IPS-18a (cell line): Measurements from ENCODE around the gene KHDC4.

Source experiments
- H3K27ac ChIP-seq: one replicate; pipeline ENCODE4 v1.5.1; 2013; ENCODE audit warnings: low read length
- H3K27me3 ChIP-seq: one replicate; pipeline ENCODE4 v1.6.1; 2013; ENCODE audit warnings: mild to moderate bottlenecking, low read length; ENCODE audit not compliant: control insufficient read depth, insufficient read depth
- H3K36me3 ChIP-seq: one replicate; pipeline ENCODE4 v1.6.1; 2013; ENCODE audit warnings: low read depth, low read length; ENCODE audit not compliant: control insufficient read depth
- H3K4me1 ChIP-seq: one replicate; pipeline ENCODE4 v1.6.1; 2013; ENCODE audit warnings: low read depth, low read length; ENCODE audit not compliant: control insufficient read depth
- H3K4me3 ChIP-seq: one replicate; pipeline ENCODE4 v1.5.1; 2013; ENCODE audit warnings: low read length
- H3K9ac ChIP-seq: one replicate; pipeline ENCODE4 v1.6.1; 2013; ENCODE audit warnings: mild to moderate bottlenecking, low read length, moderate library complexity
- H3K9me3 ChIP-seq: one replicate; pipeline ENCODE4 v1.6.1; 2013; ENCODE audit warnings: low read depth, low read length; ENCODE audit not compliant: control insufficient read depth

The KHDC4 gene

DNA sequence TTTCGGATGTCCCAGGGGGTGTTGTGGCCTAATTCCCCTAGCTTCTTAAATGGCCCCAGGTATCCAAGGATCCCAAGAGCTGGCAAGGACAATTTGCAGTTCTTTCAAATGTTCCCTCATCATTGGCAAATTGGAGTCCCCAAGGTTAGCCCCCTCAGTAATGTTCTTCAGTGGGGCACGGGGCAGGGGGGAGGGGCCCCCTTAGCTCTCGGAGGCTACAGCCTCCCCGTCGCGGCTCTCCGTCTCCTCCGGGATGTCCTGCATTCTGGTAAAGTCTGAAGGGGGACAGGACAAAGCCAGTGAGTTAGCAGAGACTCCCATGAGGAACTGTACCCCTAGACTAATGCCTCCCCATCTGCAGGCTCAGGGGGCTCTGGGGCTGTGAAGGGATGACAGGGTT is 13.5 kb upstream of the KHDC4 start:
- Histone ChIP-seq H3K9ac (no peak overlapping the region), H3K27ac (no peak overlapping the region), H3K27me3 (no peaks in the 10 kb centered on the region), H3K4me3 (no peak overlapping the region), H3K9me3 (no peaks in the 10 kb centered on the region), H3K4me1 (no peaks in the 10 kb centered on the region), H3K36me3 (peaks cover 56% of the 10 kb centered on the region)

DNA sequence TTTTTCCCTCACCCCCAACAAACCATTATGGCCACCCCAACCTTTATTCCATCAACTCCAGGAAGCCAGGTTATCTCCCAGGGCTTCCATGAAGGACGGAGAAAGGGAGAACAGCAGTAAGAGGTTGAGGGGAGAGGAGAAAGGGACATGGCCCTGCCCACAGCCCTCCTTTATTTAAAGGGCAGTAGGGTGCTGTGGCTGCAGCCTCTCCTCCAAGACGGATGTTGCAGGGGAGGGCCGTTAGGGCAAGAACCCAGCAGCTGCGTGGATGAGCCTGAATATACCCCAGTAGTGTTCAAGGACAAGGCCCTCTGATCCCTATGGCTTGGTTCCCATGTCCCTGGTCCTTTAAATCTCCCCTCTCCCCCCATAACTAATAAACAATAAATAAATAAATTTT is 13.1 kb upstream of the KHDC4 start:
- Histone ChIP-seq H3K27me3 (no peaks in the 10 kb centered on the region), H3K4me1 (no peaks in the 10 kb centered on the region), H3K4me3 (no peak overlapping the region), H3K36me3 (peaks cover 51% of the 10 kb centered on the region), H3K27ac (no peak overlapping the region), H3K9me3 (no peaks in the 10 kb centered on the region), H3K9ac (no peak overlapping the region)

DNA sequence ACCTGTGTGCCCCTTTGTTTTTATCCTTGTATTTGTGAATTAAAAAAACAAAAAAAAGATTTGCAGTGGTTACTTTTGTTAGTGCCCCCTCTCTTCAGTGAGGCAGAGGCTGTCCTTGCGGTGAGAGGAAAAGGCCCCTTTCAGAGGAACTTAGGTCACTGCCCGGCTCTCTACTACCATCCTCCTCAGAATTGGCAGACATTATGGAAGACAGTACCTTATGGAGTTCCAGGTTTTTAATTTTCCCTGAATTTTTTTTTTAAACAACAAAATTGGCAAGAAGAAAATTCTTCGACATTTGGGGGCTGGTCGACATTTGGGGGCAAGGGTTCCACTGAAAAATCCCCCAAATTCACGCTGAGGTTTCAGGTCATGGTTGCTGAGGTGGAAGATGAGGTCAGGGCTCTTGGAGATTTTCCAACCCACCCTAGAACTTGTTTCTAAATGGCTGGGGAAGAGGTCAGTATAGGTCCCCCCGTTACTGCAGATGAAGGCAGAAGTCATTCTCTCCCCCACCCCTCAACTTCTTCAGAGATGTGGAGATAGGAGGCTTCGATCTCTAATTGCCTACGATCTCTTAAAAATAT is 12.5 kb upstream of the KHDC4 start:
- Histone ChIP-seq H3K9ac (no peak overlapping the region), H3K27ac (no peak overlapping the region), H3K4me3 (no peak overlapping the region), H3K36me3 (peaks cover 45% of the 10 kb centered on the region), H3K27me3 (no peaks in the 10 kb centered on the region), H3K4me1 (no peaks in the 10 kb centered on the region), H3K9me3 (no peaks in the 10 kb centered on the region)

DNA sequence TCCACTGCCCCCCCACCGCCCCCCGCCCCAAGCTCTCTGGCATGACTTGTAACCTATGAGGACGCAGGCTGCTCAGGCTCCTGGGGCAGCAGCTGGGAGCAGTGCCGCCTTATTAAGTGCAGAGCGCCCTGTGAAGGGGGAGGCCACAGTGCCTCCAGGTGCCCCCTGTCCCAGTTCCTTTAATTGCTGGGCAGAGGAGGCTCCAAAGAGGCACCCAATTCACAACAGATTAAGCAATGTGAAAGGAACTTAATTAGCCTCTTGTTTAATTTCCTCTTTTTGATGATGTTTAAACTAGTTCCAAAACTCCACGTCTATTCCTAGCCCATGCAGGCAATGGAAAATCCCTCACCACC is 10.2 kb upstream of the KHDC4 start:
- Histone ChIP-seq H3K4me1 (no peaks in the 10 kb centered on the region), H3K27me3 (no peaks in the 10 kb centered on the region), H3K4me3 (no peak overlapping the region), H3K9me3 (no peaks in the 10 kb centered on the region), H3K9ac (no peak overlapping the region), H3K27ac (no peak overlapping the region), H3K36me3 (peaks cover 26% of the 10 kb centered on the region)

DNA sequence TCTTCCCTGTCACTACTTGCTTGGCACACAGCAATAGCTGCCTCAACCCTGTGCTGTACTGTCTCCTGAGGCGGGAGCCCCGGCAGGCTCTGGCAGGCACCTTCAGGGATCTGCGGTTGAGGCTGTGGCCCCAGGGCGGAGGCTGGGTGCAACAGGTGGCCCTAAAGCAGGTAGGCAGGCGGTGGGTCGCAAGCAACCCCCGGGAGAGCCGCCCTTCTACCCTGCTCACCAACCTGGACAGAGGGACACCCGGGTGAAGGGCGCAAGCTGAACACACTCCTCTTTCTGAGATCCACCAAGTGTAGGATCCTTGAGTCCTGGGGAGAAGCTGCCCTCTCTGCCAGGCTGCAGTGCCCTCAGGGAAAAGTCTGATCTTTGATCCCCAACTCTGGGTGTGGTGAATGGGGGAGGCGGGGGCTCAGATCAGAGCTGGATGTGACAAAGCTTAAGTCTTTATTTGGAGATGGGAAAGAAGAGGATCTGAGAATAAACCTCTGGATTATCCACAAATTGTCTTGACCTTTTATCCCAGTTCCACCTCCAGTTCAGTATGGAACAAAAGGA is 8.4 kb upstream of the KHDC4 start:
- Histone ChIP-seq H3K9me3 (no peaks in the 10 kb centered on the region), H3K27ac (no peak overlapping the region), H3K9ac (no peak overlapping the region), H3K4me3 (no peak overlapping the region), H3K4me1 (peaks cover 3% of the 10 kb centered on the region), H3K27me3 (no peaks in the 10 kb centered on the region), H3K36me3 (peaks cover 15% of the 10 kb centered on the region)

DNA sequence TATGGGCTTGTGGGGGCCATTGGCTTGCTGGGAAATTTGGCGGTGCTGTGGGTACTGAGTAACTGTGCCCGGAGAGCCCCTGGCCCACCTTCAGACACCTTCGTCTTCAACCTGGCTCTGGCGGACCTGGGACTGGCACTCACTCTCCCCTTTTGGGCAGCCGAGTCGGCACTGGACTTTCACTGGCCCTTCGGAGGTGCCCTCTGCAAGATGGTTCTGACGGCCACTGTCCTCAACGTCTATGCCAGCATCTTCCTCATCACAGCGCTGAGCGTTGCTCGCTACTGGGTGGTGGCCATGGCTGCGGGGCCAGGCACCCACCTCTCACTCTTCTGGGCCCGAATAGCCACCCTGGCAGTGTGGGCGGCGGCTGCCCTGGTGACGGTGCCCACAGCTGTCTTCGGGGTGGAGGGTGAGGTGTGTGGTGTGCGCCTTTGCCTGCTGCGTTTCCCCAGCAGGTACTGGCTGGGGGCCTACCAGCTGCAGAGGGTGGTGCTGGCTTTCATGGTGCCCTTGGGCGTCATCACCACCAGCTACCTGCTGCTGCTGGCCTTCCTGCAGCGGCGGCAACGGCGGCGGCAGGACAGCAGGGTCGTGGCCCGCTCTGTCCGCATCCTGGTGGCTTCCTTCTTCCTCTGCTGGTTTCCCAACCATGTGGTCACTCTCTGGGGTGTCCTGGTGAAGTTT is 7.8 kb upstream of the KHDC4 start:
- H3K4me3 ChIP-seq = no peak overlapping the region
- no peaks in the 10 kb centered on the region for H3K9me3 ChIP-seq
- no peak overlapping the region for H3K27ac ChIP-seq
- peaks cover 8% of the 10 kb centered on the region for H3K36me3 ChIP-seq
- no peak overlapping the region for H3K9ac ChIP-seq
- no peaks in the 10 kb centered on the region for H3K27me3 ChIP-seq
- H3K4me1 ChIP-seq = peaks cover 3% of the 10 kb centered on the region

DNA sequence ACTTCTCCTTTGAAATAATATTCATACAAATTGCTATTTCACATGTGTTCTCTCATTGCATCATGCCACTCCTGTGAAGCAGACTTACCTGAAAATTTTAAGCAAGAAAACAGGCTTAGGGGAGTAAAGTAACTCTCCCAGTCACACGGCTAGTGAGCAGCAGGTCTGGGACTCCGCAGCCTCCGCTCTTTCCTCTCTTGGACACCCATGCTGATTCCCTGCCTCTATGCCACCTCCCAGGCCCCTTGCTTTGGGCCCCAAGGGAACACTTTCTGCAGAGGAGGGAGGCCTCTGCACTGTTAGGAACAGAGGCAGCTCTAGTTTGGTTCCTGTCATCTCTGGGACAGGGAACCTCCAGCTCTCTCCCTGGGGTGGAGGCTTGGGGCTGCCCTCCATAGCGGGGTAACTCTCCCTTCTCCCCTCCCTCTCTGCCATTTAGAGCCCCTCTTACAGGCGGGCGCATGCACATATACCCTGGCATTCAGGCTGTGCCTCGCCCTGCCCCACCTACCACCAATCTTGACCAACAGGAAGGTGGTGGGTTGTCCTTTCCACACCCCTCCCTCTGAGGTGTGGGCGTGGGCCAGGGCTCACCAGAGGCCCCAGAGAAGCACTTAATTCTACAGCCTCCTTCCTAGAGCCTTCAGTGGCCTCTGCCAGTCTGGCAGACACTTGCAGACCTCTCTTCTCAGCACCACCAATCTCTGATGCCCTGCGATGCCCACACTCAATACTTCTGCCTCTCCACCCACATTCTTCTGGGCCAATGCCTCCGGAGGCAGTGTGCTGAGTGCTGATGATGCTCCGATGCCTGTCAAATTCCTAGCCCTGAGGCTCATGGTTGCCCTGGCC is 7.0 kb upstream of the KHDC4 start, which contains the start of gene RXFP4:
RXFP4 (plus strand) TSS at position 646 of the 852 bp plus-strand sequence; CDS start at position 718, 72 bp downstream.
- no peak within 1 kb of the TSS for H3K4me3 ChIP-seq
- H3K36me3 ChIP-seq = peaks cover under 1% of the 10 kb centered on the region
- peaks cover 3% of the 10 kb centered on the region for H3K4me1 ChIP-seq
- H3K9ac ChIP-seq = no peak within 1 kb of the TSS
- no peaks in the 10 kb centered on the region for H3K9me3 ChIP-seq
- H3K27ac ChIP-seq = no peak within 1 kb of the TSS
- H3K27me3 ChIP-seq = no peaks in the 10 kb centered on the region

DNA sequence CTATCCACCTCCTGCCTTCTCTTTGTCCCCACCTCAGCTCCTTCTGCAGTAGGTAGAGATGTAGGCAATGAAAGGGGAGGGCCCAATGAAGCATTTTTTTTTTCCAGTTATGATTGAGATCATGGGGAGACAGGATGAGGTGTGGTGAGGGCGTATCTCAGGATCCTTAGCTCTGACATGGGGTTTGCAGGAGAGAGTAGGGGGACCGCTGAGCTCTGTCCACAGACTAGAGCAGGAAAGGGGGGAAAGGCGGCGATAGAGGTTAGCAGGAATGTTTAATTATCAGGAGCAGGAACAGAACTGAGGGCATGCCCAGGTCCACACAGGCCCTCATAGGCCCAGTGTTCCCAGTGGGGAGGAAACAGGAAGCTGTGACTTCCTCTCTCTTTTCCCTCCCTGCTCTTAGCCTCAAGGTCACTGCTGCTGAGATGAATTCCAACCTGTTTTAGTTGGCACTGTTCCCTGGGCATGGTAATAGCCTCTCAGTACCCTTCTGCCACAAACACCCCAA is 6.3 kb upstream of the KHDC4 start:
- no peak overlapping the region for H3K27ac ChIP-seq
- H3K4me3 ChIP-seq = no peak overlapping the region
- no peaks in the 10 kb centered on the region for H3K27me3 ChIP-seq
- H3K4me1 ChIP-seq = peaks cover 3% of the 10 kb centered on the region
- H3K9ac ChIP-seq = no peak overlapping the region
- no peaks in the 10 kb centered on the region for H3K36me3 ChIP-seq
- no peaks in the 10 kb centered on the region for H3K9me3 ChIP-seq

DNA sequence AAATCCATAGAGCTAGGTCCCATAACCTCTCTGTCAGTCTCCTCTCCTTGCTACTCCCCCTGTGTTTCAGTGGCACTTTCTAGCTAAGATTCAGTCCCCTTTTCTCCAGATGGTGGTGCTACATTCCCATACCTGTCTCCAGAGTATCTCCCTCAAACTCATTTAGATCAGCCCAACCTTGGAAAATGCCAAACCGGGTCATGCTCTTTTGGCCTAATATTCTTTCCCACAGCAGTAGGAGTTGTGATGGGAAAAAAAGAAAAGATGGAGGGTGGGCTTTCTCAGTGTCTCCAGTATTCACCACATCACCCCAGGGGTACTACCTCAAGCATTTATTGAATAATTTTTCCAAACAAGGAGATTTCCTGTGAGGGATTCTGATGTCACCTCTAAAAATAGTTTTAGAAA is 4.0 kb upstream of the KHDC4 start:
- H3K9ac ChIP-seq = no peak overlapping the region
- no peak overlapping the region for H3K27ac ChIP-seq
- H3K4me1 ChIP-seq = peaks cover 3% of the 10 kb centered on the region
- H3K36me3 ChIP-seq = no peaks in the 10 kb centered on the region
- no peaks in the 10 kb centered on the region for H3K27me3 ChIP-seq
- H3K4me3 ChIP-seq = no peak overlapping the region
- no peaks in the 10 kb centered on the region for H3K9me3 ChIP-seq

DNA sequence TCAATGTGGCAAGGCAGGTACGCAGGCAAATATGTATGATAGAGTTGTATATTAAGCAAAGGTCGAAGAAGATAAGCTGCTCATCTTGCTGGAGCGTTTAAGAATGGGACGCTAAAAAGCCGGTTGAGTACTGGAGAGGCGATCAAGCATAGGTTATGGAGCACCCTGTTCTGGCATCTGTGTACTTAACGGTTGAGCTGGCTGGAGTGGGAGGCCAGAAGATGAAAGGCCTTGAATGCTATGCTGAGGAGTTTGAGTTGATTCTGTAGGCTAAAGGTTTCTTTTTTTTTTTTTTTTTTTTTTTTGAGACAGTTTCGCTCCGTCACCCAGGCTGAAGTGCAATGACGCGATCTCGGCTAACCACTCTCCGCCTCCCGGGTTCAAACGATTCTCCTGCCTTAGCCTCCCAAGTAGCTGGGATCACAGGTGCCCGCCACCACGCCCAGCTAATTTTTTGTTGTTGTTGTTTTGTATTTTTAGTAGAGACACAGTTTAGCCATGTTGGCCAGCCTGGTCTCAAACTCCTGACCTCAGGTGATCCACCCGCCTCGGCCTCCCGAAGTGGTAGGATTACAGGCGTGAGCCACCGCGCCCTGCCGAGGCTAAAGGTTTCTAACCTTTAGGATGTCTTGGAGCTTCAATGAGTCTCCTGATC is 850 bp upstream of the KHDC4 start:
- H3K9ac ChIP-seq = peak overlapping the region; percentile 78
- H3K9me3 ChIP-seq = no peaks in the 10 kb centered on the region
- H3K36me3 ChIP-seq = peaks cover 24% of the 10 kb centered on the region
- H3K27ac ChIP-seq = peak overlapping the region; percentile 78
- H3K4me3 ChIP-seq = peak overlapping the region; percentile 81
- H3K27me3 ChIP-seq = no peaks in the 10 kb centered on the region
- peaks cover 3% of the 10 kb centered on the region for H3K4me1 ChIP-seq

DNA sequence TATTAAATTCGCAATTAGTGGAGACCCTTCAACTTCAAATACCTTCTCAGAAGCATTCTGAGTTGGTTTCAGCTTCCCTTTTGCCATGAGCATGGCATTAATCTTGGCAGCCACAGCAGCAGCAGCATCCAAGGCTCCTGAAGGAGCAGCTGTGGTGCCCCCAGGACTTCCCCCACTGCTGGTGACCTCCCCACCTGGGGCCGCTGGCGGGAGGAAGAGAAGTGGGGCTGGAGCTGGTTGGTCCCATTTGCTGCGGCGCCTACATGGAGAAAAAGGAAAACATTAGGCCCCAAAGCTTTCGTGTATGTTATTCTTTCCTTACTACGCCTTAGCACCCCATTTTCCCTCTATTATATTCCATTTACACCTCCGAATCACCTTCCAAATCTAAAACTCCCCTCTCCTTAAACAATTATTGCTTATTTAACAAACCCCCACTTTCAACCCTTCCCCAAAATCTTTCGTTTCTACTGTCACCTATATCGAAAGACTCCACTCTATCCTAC is 569 bp downstream of the KHDC4 start:
- no peaks in the 10 kb centered on the region for H3K27me3 ChIP-seq
- H3K27ac ChIP-seq = peak overlapping the region; percentile 71
- peaks cover 3% of the 10 kb centered on the region for H3K4me1 ChIP-seq
- peak overlapping the region; percentile 78 for H3K9ac ChIP-seq
- H3K9me3 ChIP-seq = no peaks in the 10 kb centered on the region
- H3K4me3 ChIP-seq = peak overlapping the region; percentile 81
- H3K36me3 ChIP-seq = peaks cover 34% of the 10 kb centered on the region
